HepG2 (cell line): ENCODE results near the gene ATP10A. TPM values are rescaled to one million over a fixed set of nuclear protein-coding genes. Genes with fewer than 3 reads are reported as not detected.

Source experiments
- ATAC-seq: fragments of 200-7000 bp; cut with Tn5 transposase; 3 replicates; pipeline ENCODE4 v1.9.1; 2020; ENCODE audit warnings: mild to moderate bottlenecking, moderate library complexity
- BruUV-seq: library from RNA; stranded (reverse); fragments of 400-500 nt; replicated peaks from 2 replicates; lab custom pipeline; 2021; lab: Mats Ljungman, UMichigan
- CTCF ChIA-PET: fragments of 300-600 bp; formaldehyde crosslinking; extraction: SDS; loops from one replicate; lab custom pipeline; 2021; ENCODE audit warnings: low total read pairs, inconsistent platforms, low intra/inter-chr PET ratio; lab: Yijun Ruan, JAX
- POLR2A ChIA-PET: fragments of 350-600 bp; sonication (Branson Sonifier 250); formaldehyde crosslinking; loops from one replicate; lab custom pipeline; 2020; ENCODE audit warnings: antibody characterized with exemption, inconsistent platforms; lab: Yijun Ruan, JAX
- DNase-seq: peaks from one replicate; pipeline ENCODE4 v3.0.0-alpha.2; 2015; ENCODE audit warnings: low spot score
- FAIRE-seq: peaks from 3 replicates; lab custom pipeline; 2011; peaks lifted over from hg19 to GRCh38; lab: Jason Lieb, UNC
- H2AFZ ChIP-seq: one replicate; pipeline ENCODE4 v1.6.1; 2011; ENCODE audit warnings: low read length, inconsistent platforms
- H3K27ac ChIP-seq: fragments of 300-600 bp; 3 replicates; pipeline ENCODE4 v1.8.0; 2011; ENCODE audit warnings: mixed run types, mild to moderate bottlenecking, mixed read lengths, low read length, inconsistent platforms; ENCODE audit not compliant: insufficient read depth; ENCODE audit errors: extremely low read length
- H3K27me3 ChIP-seq, 2 experiments: fragments of 200-600 bp in 1 of 2; 2 replicates in 1 of 2; 3 replicates in 1 of 2; pipeline versions ENCODE4 v1.6.0 to v1.8.0; 2011; ENCODE audit warnings: low read length in 2 of 2, mild to moderate bottlenecking in 2 of 2, moderate library complexity in 2 of 2, inconsistent platforms in 1 of 2; ENCODE audit not compliant: insufficient read depth in 2 of 2, control insufficient read depth in 1 of 2
- H3K36me3 ChIP-seq, 2 experiments: fragments of 200-600 bp in 1 of 2; replicated peaks in 1 of 2; 2 replicates in 1 of 2; 3 replicates in 1 of 2; pipeline versions ENCODE4 v1.5.1 to v1.8.0; 2011; ENCODE audit warnings: low read length in 2 of 2, inconsistent platforms in 1 of 2; ENCODE audit not compliant: insufficient read depth in 2 of 2, control insufficient read depth in 1 of 2
- H3K4me1 ChIP-seq: 2 replicates; pipeline ENCODE4 v1.5.1; 2012; ENCODE audit warnings: low read length, inconsistent platforms; ENCODE audit not compliant: insufficient read depth
- H3K4me2 ChIP-seq: 2 replicates; pipeline ENCODE4 v1.6.0; 2011; ENCODE audit warnings: low read depth, low read length, inconsistent platforms
- H3K4me3 ChIP-seq, 3 experiments: fragments of 200-600 bp in 1 of 3; sonication (generic), shearing (Covaris generic) in 1 of 3; replicated peaks in 1 of 3; 2 replicates each; pipeline ENCODE4 v1.5.1; 2011 to 2016; ENCODE audit warnings: low read length in 3 of 3, inconsistent platforms in 2 of 3, low read depth in 2 of 3, mild to moderate bottlenecking in 2 of 3, control low read depth in 1 of 3, mixed read lengths in 1 of 3; ENCODE audit not compliant: insufficient read depth in 1 of 3
- H3K79me2 ChIP-seq: one replicate; pipeline ENCODE4 v1.6.1; 2011; ENCODE audit warnings: low read length, inconsistent platforms; ENCODE audit not compliant: insufficient read depth
- H3K9ac ChIP-seq: 2 replicates; pipeline ENCODE4 v1.6.0; 2011; ENCODE audit warnings: mild to moderate bottlenecking, low read depth, low read length, inconsistent platforms; ENCODE audit not compliant: insufficient read depth
- H3K9me3 ChIP-seq: 2 replicates; pipeline ENCODE4 v1.5.1; 2012; ENCODE audit warnings: mild to moderate bottlenecking, low read length
- H4K20me1 ChIP-seq: 2 replicates; pipeline ENCODE4 v1.6.0; 2011; ENCODE audit warnings: inconsistent platforms, mild to moderate bottlenecking, low read length, moderate library complexity; ENCODE audit not compliant: insufficient read depth
- FOXA3 ChIP-seq: IDR thresholded peaks from 2 replicates; pipeline ENCODE4 v1.6.1; 2016; ENCODE audit warnings: missing genetic modification reagents, missing compliant biosample characterization
- WGBS: methylation state at CpG from one replicate; pipeline ENCODE4 v1.1.6; 2017; ENCODE audit warnings: low lambda C conversion rate; 5-methylcytosine and 5-hydroxymethylcytosine counted together
- in situ Hi-C: cut with HindIII; loops from 2 replicates; pipeline ENCODE4 v1.10.0; 2017; ENCODE audit warnings: low pct_unique_long_range_greater_than_20kb; ENCODE audit not compliant: extremely low pct_ligation_motif_present
- intact Hi-C: fragments of 100-400 bp; cut with micrococcal nuclease; formaldehyde crosslinking; loops from one replicate; pipeline ENCODE4 v1.10.0; 2022; ENCODE audit not compliant: unreplicated experiment
- polyA plus RNA-seq, 8 experiments: library from polyadenylated mRNA; depleted of rRNA in 3 of 8; stranded (reverse) in 7 of 8; unstranded in 1 of 8; fragments of >200 nt; fragmentation: Illumina TruSeq in 4 of 8; extraction: Trizol in 4 of 8; gene quantifications; 2 replicates each; pipeline versions ENCODE4 v1.2.1 to v1.2.3, GENCODE V29; 2011 to 2016; ENCODE audit warnings: low read depth in 4 of 8, missing spikeins in 1 of 8, mixed read lengths in 1 of 8; ENCODE audit not compliant: insufficient read depth in 1 of 8
- total RNA-seq, 5 experiments: library from RNA; depleted of rRNA; stranded (reverse); fragments of >200 nt; fragmentation: Illumina TruSeq; extraction: Trizol; gene quantifications; 2 replicates each; pipeline ENCODE4 v1.2.3, GENCODE V29; 2016; ENCODE audit warnings: low read depth in 1 of 5
- TF ChIP-seq, protein P1 (sequence below): sonication (generic); formaldehyde crosslinking; IDR thresholded peaks from 2 replicates; pipeline ENCODE4 v1.5.0; 2020; ENCODE audit warnings: mild to moderate bottlenecking, missing genetic modification reagents
- TF ChIP-seq, protein P2 (sequence below): sonication (generic); formaldehyde crosslinking; IDR thresholded peaks from 2 replicates; pipeline ENCODE4 v1.4.0; 2020; ENCODE audit warnings: missing genetic modification reagents

ATP10A gene
- total and polyA plus RNA-seq, 2 of the 13 experiments (the other 11 are each of a cell fraction or from before 2014, with no cell fraction given) = 0.58 to 4.2 TPM

DNA sequence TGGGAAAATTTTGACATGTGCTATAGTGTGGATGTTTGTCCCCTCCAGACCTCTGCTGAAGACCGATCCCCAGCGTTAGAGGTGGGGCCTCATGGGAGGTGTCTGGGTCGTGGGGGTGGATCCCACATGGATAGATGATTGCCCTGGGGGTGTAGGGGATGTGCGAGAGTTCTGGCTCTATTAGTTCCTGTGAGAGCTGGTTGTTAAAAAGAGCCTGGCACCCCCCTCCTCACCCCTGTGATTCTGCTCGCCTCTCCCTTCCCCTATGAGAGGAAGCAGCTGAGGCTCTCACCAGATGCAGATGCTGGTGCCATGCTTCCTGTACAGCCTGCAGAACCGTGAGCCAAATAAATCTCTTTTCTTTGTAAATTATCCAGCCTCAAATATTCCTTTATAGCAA lies 67.4 kb downstream of the ATP10A start:
- CTCF ChIA-PET = no interaction called here
- no TSS peak for BruUV-seq

More for the DNA sequence above, 67.4 kb downstream of the ATP10A start:
- intact Hi-C loops (no loop called here), in situ Hi-C loops (no loop called here)
- Histone ChIP-seq H3K27me3 (peaks cover 0 to 3% of the 10 kb centered on the region in 2 experiments; a peak in 1 of 5 replicates), H3K79me2 (no peaks in the 10 kb centered on the region), H3K36me3 (no peaks in the 10 kb centered on the region), H2AFZ (no peak overlapping the region), H3K9ac (no peak overlapping the region), H3K9me3 (no peaks in the 10 kb centered on the region), H3K4me2 (no peak overlapping the region), H3K4me1 (no peaks in the 10 kb centered on the region), H3K27ac (no peak overlapping the region), H3K4me3 (no peak overlapping the region), H4K20me1 (no peaks in the 10 kb centered on the region)
- DNase-seq (no peak), FAIRE-seq (no peak), ATAC-seq (no peak)
- TF ChIP-seq FOXA3 (CRISPR knock-in tag) = no peak
- TF ChIP-seq, protein P1, sequence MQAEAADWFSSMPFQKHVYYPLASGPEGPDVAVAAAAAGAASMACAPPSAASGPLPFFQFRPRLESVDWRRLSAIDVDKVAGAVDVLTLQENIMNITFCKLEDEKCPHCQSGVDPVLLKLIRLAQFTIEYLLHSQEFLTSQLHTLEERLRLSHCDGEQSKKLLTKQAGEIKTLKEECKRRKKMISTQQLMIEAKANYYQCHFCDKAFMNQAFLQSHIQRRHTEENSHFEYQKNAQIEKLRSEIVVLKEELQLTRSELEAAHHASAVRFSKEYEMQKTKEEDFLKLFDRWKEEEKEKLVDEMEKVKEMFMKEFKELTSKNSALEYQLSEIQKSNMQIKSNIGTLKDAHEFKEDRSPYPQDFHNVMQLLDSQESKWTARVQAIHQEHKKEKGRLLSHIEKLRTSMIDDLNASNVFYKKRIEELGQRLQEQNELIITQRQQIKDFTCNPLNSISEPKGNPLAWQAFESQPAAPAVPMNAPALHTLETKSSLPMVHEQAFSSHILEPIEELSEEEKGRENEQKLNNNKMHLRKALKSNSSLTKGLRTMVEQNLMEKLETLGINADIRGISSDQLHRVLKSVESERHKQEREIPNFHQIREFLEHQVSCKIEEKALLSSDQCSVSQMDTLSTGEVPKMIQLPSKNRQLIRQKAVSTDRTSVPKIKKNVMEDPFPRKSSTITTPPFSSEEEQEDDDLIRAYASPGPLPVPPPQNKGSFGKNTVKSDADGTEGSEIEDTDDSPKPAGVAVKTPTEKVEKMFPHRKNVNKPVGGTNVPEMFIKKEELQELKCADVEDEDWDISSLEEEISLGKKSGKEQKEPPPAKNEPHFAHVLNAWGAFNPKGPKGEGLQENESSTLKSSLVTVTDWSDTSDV (CRISPR knock-in tag) = no peak
- TF ChIP-seq, protein P2, sequence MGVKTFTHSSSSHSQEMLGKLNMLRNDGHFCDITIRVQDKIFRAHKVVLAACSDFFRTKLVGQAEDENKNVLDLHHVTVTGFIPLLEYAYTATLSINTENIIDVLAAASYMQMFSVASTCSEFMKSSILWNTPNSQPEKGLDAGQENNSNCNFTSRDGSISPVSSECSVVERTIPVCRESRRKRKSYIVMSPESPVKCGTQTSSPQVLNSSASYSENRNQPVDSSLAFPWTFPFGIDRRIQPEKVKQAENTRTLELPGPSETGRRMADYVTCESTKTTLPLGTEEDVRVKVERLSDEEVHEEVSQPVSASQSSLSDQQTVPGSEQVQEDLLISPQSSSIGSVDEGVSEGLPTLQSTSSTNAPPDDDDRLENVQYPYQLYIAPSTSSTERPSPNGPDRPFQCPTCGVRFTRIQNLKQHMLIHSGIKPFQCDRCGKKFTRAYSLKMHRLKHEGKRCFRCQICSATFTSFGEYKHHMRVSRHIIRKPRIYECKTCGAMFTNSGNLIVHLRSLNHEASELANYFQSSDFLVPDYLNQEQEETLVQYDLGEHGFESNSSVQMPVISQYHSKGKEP (CRISPR knock-in tag) = no peak
- POLR2A ChIA-PET = no interaction called here
- WGBS = 63% methylated on average over 5 of the region's 6 CpGs
